GM19238 (cell line): ENCODE results near the gene GPAT3.

Source experiments
- DNase-seq: peaks from one replicate; pipeline ENCODE4 v3.0.0; 2011; ENCODE audit warnings: low spot score; ENCODE audit not compliant: insufficient read length

Gene GPAT3

DNA sequence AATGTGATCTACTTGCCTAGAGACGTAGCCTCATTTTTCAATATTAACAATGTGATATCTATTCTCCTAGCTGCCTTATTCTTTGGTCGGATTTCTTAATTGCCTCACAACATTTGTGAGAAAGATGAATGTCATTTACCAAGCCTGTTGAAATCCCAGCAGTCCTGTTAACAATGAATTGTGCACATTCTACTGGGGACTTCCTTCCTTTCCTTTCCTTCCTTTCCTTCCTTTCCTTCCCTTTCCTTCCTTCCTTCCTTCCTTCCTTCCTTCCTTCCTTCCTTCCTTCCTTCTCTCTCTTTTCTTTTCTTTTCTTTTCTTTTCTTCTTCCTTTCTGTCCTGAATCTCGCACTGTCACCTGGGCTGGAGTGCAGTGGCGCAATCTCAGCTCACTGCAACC is 107.1 kb downstream of the GPAT3 start:
- DNase-seq: no peak

DNA sequence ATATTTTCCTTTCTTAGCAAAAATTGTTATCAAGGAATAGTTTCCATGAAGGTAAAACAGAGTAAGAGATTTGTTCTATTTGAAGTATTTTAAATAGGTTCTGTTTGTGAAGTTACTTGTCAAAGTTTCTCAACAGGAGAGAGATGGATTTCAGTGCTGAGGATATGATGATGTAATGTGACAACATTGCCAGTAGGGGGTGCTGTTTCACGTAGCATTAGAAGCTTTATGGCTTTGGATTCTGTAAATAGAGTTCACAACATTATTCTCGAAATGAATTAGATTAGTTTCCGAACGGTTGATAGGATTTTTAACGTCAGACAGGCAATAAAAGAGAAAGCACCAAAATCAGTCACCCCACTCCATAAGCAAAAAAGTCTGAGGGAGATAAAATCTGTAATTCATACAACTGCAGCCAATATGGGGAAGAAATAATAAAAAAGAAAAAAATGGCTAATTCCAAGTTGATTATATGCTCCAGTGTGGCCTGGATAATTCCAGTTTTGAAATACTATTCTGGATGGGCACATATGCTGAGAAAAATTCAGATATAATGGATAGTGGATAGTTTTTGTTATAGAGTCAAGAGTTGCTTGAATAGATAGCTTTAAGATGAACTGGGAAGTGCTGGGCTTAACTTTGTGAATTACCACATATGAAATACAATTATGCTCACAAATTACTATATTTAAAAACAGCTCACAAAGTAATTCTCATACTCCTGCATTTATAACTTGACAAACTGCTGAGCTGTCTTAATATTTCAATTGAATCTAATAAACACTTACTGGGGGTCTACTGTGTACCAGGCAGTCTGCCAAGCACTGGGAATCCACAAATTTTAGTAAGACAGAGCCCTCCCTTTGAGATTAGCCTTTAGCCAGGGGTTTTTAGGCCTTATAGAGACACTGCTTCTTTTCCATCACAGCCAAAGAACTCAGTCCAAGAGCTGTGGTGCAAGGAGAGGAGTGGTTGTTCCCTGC is 109.1 kb downstream of the GPAT3 start:
- peak; percentile 19 for DNase-seq

DNA sequence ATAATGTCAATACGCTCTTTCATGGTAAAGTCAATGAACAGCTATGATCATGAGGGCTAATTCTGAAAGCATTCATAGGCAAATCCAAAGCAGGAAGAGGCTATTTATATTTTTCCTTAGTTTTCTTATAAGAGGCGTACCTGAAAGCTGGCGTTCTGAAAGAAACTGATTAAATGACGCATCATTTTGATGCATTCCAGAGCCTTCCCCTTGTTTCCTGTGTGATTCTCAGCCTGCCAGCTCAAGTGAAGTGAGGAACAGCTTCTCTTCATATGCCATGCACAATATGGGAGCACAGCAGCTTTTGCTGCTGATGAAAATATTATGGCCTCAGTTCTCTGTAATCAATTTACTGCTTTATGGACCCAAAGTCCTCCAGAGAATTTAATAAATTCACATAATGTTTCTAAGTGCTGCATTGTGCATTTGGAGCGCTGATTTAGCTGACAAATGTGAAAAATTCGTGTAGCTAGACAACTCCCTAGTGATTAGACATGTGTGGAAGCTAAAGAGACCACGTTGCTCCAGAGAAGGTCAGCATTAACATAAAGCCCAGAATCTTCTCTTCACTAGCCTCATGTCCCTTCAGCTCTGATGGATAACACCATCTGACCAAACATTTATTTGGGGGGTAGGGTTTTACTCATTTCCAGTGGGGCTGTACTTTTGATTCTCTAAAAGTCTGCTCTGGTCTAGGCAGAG is 110.8 kb downstream of the GPAT3 start:
- DNase-seq: no peak

DNA sequence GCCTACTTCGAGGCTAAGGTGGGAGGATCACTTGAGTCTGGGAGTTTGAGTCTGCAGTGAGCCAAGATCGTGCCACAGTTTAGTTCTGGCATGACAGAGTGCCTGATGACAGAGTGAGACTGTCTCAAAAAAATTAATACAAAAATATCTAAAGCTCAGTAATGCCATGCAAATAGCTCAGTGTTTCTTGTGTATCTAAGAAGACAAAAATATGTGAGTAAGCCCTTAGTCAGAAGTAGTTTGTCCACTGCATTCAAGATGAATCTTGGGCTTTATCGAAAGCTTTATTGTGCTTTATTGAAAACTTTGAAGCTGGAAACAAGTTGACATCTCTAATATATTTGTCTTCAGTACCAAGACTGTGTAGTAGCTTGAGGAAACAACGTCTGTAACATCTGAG is 115.9 kb downstream of the GPAT3 start:
- DNase-seq: no peak
